GM18861 (cell line): ENCODE measurements around the gene CLIP4.

ENCODE experiments used
- ATAC-seq: cut with Tn5 transposase; IDR thresholded peaks from one replicate; pipeline ENCODE4 v1.9.1; 2021; ENCODE audit not compliant: unreplicated experiment

Gene CLIP4

GRCh38 chr2:29130295-29130694, 15.1 kb downstream of the CLIP4 start:
- ATAC-seq, result no peak

GRCh38 chr2:29134933-29135332, 19.7 kb downstream of the CLIP4 start:
- ATAC-seq, result no peak

DNA sequence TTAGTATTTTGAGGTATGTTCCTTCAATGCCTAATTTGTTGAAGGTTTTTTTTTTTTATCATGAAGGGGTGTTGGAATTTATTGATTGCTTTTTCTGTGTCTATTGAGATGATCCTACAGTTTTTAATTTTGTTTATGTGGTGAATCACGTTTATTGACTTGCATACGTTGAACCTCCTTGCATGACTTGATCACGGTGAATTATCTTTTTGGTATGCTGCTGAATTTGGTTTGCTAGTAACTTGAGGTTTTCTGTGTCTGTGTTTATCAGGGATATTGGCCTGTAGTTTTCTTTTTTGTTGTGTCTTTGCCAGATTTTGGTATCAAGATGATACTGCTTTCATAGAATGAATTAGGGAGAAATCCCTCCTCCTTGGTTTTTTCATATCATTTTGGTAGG, 23.9 kb downstream of the CLIP4 start:
- ATAC-seq, result no peak

GRCh38 chr2:29139731-29140130, 24.5 kb downstream of the CLIP4 start:
- no peak for ATAC-seq

DNA sequence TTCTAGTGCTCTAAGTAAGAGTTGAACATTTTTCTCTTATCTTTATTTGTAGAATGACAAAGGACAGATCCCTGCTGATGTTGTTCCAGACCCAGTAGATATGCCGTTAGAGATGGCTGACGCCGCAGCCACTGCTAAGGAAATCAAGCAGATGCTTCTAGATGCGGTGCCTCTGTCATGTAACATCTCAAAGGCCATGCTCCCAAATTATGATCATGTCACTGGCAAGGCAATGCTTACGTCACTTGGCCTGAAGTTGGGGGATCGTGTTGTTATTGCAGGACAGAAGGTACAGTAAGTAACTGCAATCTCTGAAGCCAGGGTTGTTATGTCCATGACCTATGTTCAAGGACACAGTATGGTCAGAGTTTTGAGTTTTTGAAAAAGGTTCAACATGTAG, 28.4 kb downstream of the CLIP4 start:
- ATAC-seq, result no peak

DNA sequence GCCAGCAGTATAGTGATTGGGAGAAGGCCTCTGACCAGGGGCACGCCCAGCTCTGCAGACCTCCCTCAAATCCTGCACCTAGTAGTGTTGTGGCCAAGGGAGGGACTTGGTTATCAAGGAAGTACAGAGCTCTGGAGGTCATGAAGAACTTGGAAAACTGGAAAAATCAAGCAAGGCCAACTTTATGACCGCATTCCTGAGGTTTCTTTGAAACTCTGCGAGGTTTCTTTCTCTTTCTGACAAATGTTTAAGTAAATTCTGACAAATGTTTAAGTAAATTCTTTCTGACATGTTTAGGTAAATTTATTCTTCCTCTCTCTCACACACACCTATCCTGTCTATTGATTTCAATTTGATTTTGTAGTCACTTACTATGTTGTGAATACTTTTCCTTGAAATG, 31.0 kb downstream of the CLIP4 start:
- no peak for ATAC-seq

GRCh38 chr2:29147963-29148362, 32.7 kb downstream of the CLIP4 start:
- ATAC-seq, result no peak

- ATAC-seq, result no peak
These were observed 39.4 kb downstream of the CLIP4 start for GRCh38 chr2:29154610-29155009.

GRCh38 chr2:29155578-29155977, 40.4 kb downstream of the CLIP4 start:
- ATAC-seq, result no peak

DNA sequence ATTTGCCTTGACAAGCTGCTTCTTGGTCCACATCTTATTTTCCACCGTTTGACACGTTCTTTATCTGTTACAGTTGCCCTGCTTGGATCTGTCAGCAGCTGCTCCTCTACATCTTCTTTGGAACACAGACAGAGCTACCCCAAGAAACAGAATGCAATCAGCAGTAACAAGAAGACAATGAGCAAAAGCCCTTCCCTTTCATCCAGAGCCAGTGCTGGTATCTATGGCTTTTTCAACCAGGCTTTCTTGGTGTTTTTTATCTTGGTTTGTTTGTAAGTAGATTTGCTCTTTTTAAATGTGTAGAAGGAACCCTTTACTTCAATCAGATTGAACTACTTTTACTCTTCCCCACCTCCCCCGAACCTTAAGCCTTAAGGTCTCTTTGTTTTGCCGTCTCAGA, 41.9 kb downstream of the CLIP4 start:
- no peak for ATAC-seq

DNA sequence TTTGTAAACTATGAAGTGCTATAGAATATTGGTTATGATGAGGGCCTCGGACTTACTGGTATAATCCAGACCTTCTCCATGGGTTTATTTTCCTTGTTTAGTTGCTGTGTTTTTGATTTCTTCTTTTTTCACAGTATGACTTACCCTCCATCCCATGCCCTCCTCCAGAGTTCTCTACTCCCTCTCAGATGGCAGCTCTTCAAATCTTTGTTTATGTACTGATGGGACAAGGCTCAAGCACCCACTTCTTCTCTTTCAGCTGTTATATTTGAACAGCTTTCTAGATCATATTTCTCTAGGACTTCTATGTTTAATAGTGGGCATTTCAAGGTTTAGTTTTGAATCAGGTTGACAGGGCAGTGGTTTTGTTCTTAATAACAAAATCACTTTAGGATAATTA, 43.9 kb downstream of the CLIP4 start:
- ATAC-seq, result no peak

GRCh38 chr2:29160184-29160583, 45.0 kb downstream of the CLIP4 start:
- ATAC-seq, result no peak

- no peak for ATAC-seq
These were observed 47.2 kb downstream of the CLIP4 start for GRCh38 chr2:29162204-29162928.

DNA sequence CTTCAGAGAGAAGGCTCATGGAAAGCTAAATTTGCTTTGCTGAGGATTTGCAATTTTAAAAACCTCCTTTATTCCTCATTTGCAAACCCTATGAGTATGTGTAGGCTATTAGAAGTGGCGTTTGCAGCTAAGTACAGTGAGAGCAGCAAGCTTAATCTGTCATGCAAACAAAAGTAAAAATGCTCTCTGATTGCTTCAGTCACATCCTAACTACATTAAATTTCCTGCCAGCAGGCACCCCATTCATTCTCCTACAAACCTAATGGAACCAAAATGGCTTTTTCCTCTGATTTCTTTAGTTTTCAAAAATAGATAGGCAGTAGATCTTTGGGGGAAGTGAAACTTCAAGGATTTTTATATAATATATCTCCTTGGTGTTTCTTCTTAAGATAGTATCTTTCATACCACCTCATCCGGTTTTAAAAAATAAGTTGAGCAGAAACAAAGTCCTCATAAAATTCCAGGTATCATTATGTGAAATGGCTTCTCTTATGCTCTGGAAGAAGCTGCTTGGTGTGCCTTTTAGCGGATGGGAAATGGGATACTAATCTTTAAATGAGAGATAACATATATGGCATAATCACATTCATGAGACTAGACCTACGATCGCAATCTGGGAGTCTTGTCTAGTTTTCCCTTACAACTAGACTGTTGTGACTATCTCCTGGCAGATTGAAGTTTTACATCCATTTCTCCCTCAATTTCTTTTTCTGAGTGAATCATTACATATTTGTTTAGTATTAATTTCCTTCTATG, 49.1 kb downstream of the CLIP4 start:
- no peak for ATAC-seq

DNA sequence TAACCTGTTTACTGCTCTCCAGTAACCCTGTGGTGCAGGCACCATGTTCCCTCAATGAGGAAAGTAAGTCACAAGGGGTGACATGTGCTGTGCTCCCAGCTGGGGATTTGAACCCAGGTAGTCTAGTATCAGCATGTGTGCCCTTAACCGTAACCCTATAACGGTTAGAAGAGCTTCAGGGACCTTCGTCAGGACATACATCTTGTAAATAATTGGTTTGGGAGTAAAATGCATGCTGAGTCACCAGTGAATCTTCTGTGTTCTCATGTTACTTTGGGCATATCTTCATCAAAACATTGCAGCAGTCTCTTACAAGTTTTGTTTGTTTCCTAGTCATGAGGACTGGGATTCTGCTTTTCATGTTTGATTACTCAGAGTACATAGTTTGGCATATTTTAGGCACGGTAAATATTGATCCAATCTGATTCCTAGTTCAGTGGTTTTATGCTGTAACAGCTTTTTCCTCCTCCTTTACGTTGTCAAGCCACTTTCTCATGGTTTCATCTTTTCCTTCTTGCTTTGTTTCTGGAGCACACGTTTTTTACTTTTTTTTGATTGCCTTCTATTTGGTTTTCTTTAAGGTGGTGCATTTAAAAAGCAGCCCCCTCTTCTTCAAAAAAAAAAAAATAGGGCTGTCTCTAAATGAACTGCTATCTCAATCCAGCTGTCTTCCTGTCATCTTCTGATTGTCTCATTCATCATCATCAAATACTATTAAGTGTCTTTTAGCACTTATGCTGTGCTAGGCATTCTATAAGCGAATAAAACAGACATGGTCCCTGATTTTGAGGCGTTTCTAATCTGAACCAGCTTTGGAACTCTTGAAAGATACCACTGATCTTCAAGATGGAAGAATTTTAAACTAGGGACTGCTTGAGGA, 50.4 kb downstream of the CLIP4 start:
- no peak for ATAC-seq

- ATAC-seq, result no peak
These were observed 51.2 kb downstream of the CLIP4 start for GRCh38 chr2:29166242-29167039.

- ATAC-seq, result no peak
These were observed 59.7 kb downstream of the CLIP4 start for GRCh38 chr2:29174937-29175336.

GRCh38 chr2:29175338-29175737, 60.1 kb downstream of the CLIP4 start:
- no peak for ATAC-seq

GRCh38 chr2:29182334-29182733, 67.1 kb downstream of the CLIP4 start:
- ATAC-seq, result no peak

DNA sequence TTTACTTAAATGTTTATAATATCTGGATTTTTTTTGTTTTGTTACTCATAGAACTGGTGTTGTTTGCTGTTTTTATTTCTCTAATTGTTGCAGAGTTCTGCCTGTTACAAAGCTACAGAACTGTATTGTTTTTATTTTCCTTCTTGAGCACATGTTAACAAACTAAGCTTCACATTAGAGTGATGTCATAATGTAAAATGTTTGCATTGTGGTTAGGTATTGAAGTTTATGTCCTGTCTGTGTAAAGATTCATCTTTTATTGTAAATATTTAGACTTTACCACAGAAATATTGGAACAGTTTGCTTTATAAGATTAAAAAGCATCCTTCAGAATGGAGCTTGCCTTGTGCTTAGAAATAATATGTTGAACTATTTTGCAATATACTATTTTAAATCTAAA, 67.7 kb downstream of the CLIP4 start:
- no peak for ATAC-seq

- no peak for ATAC-seq
These were observed 69.3 kb downstream of the CLIP4 start for GRCh38 chr2:29184531-29184930.
